LoVo (cell line): ENCODE data around the gene WNK2.

Experiments
- DNase-seq: peaks from one replicate; pipeline ENCODE4 v3.0.0-alpha.2; 2016; ENCODE audit warnings: low spot score

WNK2 gene

DNA sequence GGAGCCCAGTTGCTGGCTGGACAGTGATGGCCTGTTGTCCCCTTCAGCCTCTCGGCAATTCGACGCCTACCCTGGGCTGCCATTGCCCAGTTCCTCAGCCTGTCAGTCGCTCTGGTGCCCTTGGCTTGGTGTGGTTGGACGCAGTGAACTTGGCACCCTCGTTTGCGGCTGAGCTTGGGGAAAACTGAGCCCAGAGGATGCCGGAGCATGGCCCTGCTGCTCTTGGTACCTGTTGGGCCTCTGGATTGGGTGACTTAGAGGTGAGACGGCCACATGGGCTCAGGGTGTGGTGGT is 16.5 kb downstream of the WNK2 start:
- DNase-seq = no peak

DNA sequence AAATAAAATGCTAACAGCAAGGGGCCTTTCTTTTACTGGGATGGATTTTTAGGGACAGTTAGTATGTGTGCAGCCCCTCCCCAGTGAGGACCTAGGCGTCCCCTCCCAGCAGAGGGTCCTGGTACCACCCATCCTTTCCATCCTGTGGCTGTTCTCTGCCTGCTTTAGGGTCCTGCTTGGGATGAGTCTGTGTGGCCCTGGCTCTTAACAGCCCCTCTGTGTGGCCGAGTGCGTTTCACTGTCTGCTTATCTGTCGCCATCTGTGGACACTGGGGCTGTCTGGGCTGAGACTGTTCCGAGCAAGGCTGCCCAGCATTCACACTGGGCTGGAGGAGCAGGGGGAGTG is 17.0 kb downstream of the WNK2 start:
- DNase-seq = no peak

DNA sequence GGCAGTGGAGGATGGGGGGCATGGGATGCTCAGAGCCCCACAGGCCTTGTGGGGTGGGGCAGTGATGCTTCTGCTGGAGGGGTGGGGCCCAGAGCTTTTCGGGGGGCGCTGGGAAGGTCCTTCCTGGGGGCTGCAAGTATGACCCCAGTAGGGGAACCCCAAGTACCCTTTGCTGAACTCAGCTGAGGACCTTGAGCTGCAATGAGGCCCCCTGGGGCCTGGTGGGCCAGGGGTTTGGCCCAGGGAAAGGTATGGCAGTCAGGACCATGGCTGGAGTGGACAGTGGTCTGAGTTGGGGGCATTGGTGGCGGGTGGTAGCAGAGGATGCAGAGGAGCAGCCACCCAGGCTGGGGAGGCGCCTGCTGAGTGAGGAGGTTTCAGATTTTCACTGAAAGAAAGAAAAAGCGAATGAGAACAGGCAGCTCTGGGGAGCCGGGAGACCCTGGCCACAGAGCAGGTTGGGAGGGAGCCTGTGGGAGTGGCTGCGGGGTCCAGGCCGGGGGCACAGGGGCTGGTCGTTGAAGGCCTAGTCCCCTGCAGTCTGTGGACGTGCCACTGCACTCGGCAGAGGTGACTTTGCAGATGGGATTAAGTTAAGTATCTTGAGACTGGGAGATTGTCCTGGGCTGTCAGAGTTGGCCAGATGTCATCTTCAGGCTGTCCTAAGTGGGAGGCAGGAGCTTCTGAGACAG is 19.2 kb downstream of the WNK2 start:
- DNase-seq = no peak

- no peak for DNase-seq
Observed at GRCh38 chr9:93203718-93204469, 20.0 kb downstream of the WNK2 start.

DNA sequence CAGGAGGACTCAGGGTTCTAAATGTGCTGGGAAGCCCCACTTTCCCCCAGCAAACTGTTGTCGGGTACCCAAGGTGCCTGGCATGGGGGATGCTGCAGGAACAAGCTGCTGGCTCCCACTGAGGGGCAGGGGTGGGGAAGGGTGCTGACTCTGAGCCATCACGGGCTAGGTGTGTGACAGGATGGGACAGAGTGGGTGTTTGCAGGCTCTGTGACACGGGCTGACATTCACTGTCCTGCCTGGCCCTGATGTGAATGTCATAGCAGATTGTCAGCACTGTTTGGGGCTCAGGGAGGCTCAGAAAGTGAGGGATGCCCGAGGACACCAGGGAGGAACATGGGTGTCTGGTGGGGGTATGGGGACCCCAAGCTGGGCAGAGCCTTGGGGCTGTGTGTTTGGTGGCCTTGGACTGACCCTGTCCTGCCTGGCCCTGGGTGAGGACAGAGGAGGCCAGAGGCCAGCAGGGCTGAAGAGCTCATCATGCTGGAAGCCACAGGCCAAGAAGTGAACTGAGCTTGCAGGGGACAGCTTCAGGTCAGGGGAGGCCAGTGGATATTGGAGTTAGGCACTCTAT is 20.6 kb downstream of the WNK2 start:
- no peak for DNase-seq

- DNase-seq = no peak
Observed at GRCh38 chr9:93205045-93205768, 21.3 kb downstream of the WNK2 start.

- DNase-seq = no peak
Observed at GRCh38 chr9:93205896-93206575, 22.1 kb downstream of the WNK2 start.

DNA sequence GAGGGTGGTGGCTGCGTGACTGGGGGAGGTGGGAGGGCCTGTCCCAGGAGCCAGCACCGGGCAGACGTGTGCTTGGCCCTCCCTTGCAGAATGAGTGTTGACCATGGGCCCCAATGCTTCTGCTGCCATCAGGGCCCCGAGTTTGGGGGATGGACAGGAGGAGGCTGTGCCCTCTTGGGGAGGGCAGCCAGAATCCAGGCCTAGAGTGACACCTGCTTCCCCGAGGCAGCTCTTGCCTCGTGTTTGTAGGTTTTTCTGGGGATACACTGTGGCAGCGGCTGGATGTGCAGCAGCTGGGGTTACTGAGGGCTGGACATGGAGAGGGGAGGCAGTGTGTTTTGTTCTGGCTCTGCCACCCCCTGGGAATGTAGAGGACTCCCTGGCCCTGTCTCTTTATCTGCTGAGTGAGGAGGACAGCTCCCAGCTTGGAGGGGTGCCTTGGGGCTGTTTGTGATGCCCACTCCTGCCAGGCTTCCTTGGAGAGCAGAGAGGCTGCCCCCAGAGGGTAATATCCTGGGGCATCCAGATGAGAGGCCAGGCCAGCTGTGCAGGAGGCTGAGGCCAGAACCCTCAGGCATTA is 22.7 kb downstream of the WNK2 start:
- DNase-seq = no peak

DNA sequence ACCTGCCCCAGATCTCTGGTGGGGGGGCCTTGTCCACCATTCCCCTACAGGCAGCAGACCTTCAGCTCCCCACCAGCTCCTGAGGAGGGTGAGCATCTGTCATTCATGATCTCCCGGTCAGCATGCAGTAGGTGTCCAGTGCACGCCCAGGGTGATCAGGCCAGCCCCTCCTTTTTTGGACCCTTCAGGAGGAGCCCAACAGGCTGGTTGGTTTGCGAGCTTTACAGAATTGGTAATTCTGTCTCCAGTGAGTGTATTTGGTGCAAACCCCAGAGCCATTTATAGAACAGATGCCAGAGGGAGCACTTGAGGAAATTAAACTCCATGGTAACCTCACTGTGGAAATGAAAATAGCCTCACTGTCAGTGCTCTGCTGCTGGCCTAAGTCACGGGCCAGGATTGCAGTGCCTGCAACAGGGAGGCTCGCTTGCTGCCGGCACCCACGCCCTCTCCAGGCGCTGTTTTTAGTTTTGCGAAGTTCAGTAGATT is 23.4 kb downstream of the WNK2 start:
- no peak for DNase-seq

GRCh38 chr9:93207860-93208734 is 24.2 kb downstream of the WNK2 start:
- DNase-seq = no peak

DNA sequence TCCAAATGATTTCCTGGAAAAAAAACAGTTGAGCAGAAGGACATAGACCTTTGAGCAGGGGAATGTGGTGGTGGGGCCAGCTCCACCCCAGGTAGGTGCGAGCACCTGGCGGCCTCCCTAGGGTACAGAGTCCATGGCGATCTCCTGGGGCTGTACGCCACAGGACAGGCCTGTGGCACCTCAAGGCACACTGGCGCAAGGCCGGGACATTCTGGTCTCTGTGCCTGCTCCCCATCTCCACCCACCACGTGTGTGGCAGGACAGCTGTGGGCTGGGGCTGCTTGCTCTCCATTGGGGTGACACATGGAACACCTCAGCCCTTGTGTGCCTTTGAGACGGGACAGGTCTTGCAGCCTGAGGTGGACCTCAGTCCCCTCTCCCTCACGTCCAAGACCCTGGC is 25.2 kb downstream of the WNK2 start:
- DNase-seq = no peak

DNA sequence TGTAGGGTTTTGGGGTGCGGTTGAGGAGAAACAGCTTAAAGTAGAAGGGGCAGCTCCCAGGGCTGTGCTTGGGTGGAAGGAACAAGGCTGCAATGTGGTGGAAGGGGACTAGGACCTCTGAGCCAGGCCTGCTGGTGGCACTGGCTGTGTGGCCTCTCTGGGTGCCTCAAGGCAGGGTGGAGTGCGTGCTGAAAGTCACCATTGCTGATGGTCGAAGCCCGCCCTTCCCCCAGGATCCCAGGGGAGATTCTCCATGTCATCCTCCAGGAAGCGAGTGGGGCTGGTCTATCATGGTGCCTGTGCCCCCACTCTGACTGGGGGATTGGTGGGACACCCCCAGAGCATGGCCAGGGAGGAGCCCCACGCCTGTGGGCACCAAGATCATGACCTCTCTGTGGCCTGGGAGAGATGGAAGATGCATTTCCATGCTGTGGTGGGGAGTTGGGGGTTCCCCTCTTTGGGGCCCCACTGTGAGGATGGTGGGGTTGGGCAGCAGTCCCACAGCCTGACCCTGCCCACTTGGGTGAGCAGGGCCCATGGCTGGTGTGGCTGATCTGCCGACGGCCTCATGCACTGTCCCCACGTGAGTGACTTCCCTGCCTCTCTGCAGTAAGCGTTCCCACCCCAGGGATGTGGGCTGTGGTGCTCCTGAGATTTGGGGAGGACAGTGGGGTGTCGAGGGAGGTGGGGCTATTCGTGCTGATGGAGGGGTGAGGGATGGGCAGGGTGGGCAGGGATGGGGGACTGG is 25.8 kb downstream of the WNK2 start:
- DNase-seq = no peak

DNA sequence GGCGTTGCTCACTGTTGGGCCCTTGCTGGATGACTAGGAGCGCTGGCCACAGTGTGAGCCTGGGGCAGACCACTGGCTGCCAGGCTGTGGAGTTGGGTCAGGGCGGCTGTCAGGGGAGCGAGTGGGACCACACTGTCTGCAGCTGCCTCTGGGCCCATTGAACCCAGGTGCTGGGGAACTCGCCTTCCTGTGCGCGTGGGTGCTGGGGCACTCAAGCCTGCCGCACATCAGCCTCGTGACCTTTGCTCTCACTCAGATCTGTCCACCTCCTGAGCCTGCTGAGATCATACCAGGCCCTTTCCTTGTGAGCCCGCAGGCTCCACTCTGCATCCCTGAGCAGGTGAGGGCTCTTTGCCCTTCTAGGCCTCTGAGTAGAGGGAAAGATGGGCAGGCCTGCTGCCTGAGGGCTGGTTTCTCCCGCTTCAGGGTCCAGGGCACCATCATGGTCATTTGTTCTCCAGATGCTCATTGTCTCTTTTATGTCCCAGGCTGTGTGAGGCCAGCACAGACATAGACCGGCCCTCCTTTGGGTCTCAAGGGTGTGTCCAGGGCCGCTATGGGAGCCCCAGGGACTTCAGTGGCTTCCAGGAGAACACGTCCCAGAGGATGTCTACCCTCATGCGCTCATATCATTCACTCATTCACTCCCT is 26.5 kb downstream of the WNK2 start:
- no peak for DNase-seq

- DNase-seq = no peak
Observed at GRCh38 chr9:93210974-93211653, 27.2 kb downstream of the WNK2 start.

GRCh38 chr9:93211654-93212001 is 27.7 kb downstream of the WNK2 start:
- DNase-seq = no peak

DNA sequence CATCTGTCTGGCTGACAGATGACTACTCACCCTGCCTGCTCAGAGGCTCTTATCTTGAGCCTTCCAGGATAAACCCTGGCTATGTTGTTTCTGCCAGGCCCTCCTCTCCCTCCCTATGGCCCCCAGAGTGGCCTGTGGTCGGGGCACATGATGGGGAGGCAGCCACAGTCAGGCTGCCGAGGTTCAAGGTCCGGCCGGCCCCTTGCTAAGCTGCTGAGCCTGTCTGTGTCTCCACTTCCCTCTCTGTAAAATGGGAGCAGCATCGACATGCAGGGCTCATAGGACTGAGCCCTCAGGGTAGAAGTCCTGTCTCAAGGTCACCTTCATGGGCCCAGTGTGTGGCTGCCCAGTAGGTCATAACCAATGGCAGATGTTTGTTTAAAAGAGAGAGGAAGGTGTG is 28.5 kb downstream of the WNK2 start:
- DNase-seq = no peak

- DNase-seq = no peak
Observed at GRCh38 chr9:93216073-93216365, 32.1 kb downstream of the WNK2 start.

GRCh38 chr9:93217706-93218105 is 33.8 kb downstream of the WNK2 start:
- no peak for DNase-seq

- no peak for DNase-seq
Observed at GRCh38 chr9:93218161-93218560, 34.2 kb downstream of the WNK2 start.
